Muscle of leg (tissue), 11 donors: ENCODE data around the gene SIDT2. TPM values are rescaled to one million over a fixed set of nuclear protein-coding genes. Genes with fewer than 3 reads are reported as not detected.

Experiments used
- DNase-seq: peaks from one replicate; pipeline ENCODE4 v3.0.0; 2013
- H3K27ac ChIP-seq: one replicate; pipeline ENCODE4 v1.5.1; 2013; ENCODE audit warnings: mild to moderate bottlenecking, low read length, control low read depth
- H3K27me3 ChIP-seq: one replicate; pipeline ENCODE4 v1.6.1; 2013; ENCODE audit warnings: low read length; ENCODE audit not compliant: control insufficient read depth, insufficient read depth
- H3K36me3 ChIP-seq: one replicate; pipeline ENCODE4 v1.6.1; 2013; ENCODE audit warnings: low read length; ENCODE audit not compliant: control insufficient read depth, insufficient read depth
- H3K4me1 ChIP-seq: one replicate; pipeline ENCODE4 v1.6.1; 2013; ENCODE audit warnings: low read length; ENCODE audit not compliant: control insufficient read depth, insufficient read depth
- H3K4me3 ChIP-seq: one replicate; pipeline ENCODE4 v1.5.1; 2013; ENCODE audit warnings: low read length, control low read depth
- H3K9me3 ChIP-seq: replicated peaks from 2 replicates; pipeline ENCODE4 v1.6.1; 2013; ENCODE audit warnings: low read depth, low read length; ENCODE audit not compliant: control insufficient read depth
- WGBS: methylation state at CpG from one replicate; pipeline ENCODE4 v1.1.5; 2013; ENCODE audit warnings: missing lambda C conversion rate; ENCODE audit not compliant: insufficient coverage; 5-methylcytosine and 5-hydroxymethylcytosine counted together
- polyA plus RNA-seq, 8 donors: library from polyadenylated mRNA; unstranded; fragments of 120-200 nt; gene quantifications; one replicate each; pipeline versions ENCODE4 v1.2.1 to v1.2.3, GENCODE V29; 2013; ENCODE audit warnings: inconsistent platforms in 1 of 8, low replicate concordance in 1 of 8; ENCODE audit not compliant: insufficient read length in 8 of 8, insufficient read depth in 1 of 8
- total RNA-seq: library from RNA; stranded (reverse); fragments of 120-200 nt; gene quantifications from one replicate; pipeline ENCODE4 v1.2.4, GENCODE V29; 2013

The SIDT2 gene
- total and polyA plus RNA-seq, 9 donors: 14.8 to 39.3 (median 27.8) TPM

DNA sequence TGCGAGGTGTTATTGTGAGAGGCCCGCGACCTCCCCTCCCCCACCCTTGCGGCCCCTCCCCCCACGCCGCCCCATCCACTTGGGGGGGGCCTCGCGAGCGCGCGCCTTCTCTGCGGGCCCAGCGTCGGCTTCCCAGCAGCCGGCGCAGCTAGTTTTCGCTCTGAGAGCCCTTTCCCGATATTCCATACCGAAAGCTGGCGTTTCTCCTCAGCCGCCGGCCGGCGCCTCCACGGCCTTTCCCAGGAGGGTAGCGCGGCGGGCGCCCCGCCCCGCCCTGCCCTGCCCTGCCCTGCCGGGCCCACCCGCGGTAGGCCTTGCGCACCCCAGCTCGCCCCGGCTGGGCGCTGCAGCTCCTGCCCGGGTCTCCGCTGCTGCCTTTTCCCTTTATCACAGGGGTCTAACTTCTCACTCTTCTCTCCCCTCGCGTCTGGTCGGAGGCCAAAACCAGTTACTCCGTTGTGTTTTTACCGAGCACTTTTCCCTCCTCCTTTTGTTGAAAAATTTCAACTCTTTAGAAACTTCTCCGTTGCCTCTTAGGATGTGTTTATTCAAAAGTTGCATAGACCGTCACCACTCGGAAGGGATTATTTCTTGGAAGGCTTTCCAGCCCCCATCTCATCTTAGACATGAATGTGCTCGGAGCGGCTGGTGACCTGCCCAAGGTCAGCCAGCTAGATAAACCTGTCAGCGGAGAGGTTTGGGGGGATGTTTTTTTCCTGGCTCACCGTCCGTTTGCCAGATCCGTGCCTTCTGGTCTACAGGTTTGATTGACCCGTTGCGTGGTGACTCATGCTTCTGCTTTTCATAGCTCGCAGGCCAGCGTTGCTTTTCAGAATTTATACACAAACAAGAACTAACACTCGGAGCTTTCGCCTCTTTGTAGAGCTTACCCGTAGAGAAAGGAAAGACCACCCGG lies 33.8 kb upstream of the SIDT2 start:
- H3K27ac ChIP-seq: peak overlapping the region; percentile 92
- DNase-seq: peak; percentile 58
- peaks cover 9% of the 10 kb centered on the region for H3K4me1 ChIP-seq
- peaks cover 23% of the 10 kb centered on the region for H3K36me3 ChIP-seq
- under 1% methylated on average over 44 of the region's 62 CpGs for WGBS
- no peaks in the 10 kb centered on the region for H3K27me3 ChIP-seq
- H3K9me3 ChIP-seq: no peaks in the 10 kb centered on the region
- H3K4me3 ChIP-seq: peak overlapping the region; percentile 92

DNA sequence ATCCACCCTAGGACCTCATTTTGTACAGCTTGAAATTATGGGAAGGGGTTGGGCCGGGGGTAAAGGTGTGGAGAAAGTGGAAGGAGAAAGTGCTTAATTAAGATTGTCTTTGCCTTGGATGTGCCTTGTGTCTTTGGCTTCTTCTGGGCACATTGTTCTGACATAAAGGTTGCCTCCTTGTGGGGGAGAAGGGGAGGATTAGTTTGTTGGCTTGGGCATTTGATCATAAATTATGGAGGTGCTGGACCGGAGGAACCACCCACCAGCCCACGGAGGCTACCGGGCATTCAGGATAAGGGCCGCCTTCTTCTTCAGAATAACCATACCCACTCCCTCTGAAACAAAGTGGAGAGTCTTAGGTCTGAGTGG lies 33.2 kb upstream of the SIDT2 start:
- peak; percentile 25 for DNase-seq
- H3K4me1 ChIP-seq: peaks cover 9% of the 10 kb centered on the region

DNA sequence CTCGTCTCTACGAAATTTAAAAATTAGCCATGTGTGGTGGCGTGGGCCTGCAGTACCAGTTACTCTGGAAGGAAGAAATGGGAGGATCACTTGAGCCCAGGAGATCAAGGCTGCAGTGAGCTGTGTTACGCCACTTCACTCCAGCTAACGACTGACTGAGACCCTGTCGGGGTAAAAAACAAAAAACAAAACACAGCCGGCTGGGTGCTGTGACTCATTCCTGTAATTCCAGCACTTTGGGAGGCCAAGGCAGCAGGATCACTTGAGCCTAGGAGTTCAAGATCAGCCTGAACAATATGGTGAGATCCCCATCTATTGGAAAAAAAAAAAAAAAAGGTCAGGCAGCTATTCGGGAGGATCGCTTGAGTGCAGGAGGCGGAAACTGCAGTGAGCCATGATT lies 32.0 kb upstream of the SIDT2 start:
- 93% methylated on average over 4 of the region's 10 CpGs for WGBS
- no peak overlapping the region for H3K27ac ChIP-seq
- no peaks in the 10 kb centered on the region for H3K27me3 ChIP-seq
- no peaks in the 10 kb centered on the region for H3K9me3 ChIP-seq
- H3K4me3 ChIP-seq: no peak overlapping the region
- H3K4me1 ChIP-seq: peaks cover 9% of the 10 kb centered on the region
- DNase-seq: no peak
- H3K36me3 ChIP-seq: peaks cover 23% of the 10 kb centered on the region

More for the DNA sequence above, 33.2 kb upstream of the SIDT2 start:
- Histone ChIP-seq H3K4me3 (peak overlapping the region; percentile 92), H3K36me3 (peaks cover 23% of the 10 kb centered on the region), H3K9me3 (no peaks in the 10 kb centered on the region), H3K27me3 (no peaks in the 10 kb centered on the region), H3K27ac (peak overlapping the region; percentile 92)
- 17% methylated on average over 1 of the region's 5 CpGs for WGBS

DNA sequence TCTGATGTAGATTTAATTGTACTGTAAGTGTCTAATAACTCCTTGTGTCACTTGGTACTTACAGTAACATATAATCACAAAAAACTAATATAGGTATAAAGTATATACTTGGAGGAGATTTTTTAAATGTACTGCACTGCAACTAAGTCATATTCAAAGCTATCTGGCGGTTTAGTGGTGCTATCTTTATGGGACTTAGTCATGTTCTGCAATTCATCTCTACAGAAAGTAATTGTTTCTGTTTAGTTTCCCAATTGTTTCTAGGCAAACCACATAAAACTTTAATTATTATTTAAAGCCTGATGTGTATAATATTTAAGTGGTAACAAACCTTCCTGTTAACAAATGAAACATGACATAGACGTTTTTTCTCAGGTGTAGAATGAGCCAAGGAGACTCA lies 26.5 kb upstream of the SIDT2 start:
- no peak for DNase-seq
- H3K4me3 ChIP-seq: no peak overlapping the region
- no peak overlapping the region for H3K27ac ChIP-seq
- H3K9me3 ChIP-seq: no peaks in the 10 kb centered on the region
- H3K27me3 ChIP-seq: no peaks in the 10 kb centered on the region
- no peaks in the 10 kb centered on the region for H3K4me1 ChIP-seq
- no CpG with 5 or more reads among the region's 2 CpGs for WGBS
- H3K36me3 ChIP-seq: peaks cover 28% of the 10 kb centered on the region

DNA sequence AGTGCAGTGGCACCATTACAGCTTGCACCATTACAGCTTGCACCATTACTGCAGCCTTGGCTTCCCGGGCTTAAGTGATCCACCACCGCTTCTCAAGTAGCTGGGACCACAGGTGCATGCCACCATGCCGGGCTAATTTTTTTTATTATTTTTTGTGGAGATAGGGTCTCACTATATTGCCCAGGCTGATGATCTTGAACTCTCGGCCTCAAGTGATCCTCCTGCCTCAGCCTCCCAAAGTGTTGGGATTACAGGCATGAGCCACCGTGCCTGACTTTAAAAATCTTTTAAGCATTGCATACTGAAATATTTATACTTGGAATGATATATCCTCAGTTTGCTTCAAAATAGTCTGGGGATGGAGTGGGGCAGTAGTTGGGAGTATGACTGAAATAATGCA lies 24.1 kb upstream of the SIDT2 start:
- Histone ChIP-seq H3K4me1 (no peaks in the 10 kb centered on the region), H3K27ac (no peak overlapping the region), H3K27me3 (no peaks in the 10 kb centered on the region), H3K9me3 (no peaks in the 10 kb centered on the region), H3K4me3 (no peak overlapping the region), H3K36me3 (peaks cover 20% of the 10 kb centered on the region)
- DNase-seq: no peak
- no CpG with 5 or more reads among the region's 5 CpGs for WGBS

DNA sequence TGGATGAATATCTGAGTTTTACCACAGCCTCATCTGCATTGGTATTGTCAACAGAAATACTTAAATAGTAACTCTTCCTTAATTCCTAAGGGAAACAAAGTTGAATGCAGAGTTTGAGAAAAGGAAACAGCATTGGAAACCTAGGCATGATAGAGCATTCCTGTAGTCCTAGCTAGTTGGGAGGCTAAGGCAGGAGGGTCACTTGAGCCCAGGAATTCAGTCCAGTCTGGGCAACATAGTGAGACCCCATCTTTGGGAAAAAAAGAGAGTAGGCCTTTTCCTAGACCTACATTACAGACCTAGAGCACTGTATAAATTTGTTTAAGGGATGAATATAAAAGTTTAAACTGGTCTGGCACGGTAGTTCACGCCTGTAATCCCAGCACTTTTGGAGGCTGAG lies 21.0 kb upstream of the SIDT2 start:
- Histone ChIP-seq H3K27me3 (no peaks in the 10 kb centered on the region), H3K27ac (no peak overlapping the region), H3K36me3 (peaks cover 38% of the 10 kb centered on the region), H3K9me3 (no peaks in the 10 kb centered on the region), H3K4me3 (no peak overlapping the region), H3K4me1 (no peaks in the 10 kb centered on the region)
- no CpG with 5 or more reads among the region's 2 CpGs for WGBS
- no peak for DNase-seq

DNA sequence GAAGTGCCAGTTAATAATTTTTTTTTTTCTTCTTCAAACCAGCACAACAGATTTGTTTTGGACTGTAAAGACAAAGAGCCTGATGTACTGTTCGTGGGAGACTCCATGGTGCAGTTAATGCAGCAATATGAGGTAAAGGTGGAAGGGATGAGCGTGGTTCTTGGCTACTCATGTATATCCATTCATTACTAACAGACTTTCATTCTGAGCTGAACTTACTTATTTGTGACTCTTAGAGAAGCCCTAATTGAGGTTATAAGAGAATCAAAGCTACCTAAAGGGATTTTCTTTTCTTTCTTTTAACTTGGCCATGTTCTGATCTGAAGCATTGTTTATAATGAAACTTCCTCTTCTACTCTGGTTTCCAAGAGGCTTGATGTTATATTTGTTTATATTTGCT lies 18.7 kb upstream of the SIDT2 start:
- peaks cover 48% of the 10 kb centered on the region for H3K36me3 ChIP-seq
- no peaks in the 10 kb centered on the region for H3K27me3 ChIP-seq
- no peak overlapping the region for H3K27ac ChIP-seq
- no peaks in the 10 kb centered on the region for H3K4me1 ChIP-seq
- H3K9me3 ChIP-seq: no peaks in the 10 kb centered on the region
- no peak for DNase-seq
- no CpG with 5 or more reads among the region's 2 CpGs for WGBS
- no peak overlapping the region for H3K4me3 ChIP-seq

DNA sequence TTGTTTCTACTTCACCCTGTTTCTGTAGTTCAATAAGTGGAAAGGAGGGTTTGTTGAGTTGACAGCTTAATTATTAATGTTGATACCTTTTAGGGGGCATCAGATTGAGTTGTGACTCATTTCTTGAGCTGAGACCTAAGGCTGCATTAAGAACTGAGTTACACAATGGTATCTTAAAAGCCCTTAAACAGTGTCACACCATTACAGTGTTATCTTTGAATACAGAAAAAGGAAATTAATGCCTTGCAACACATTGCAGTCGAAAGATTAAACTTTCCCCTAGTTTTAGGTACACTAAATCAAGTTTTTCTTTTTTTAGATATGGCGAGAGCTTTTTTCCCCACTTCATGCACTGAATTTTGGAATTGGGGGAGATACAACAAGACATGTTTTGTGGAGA lies 17.7 kb upstream of the SIDT2 start:
- peaks cover 53% of the 10 kb centered on the region for H3K36me3 ChIP-seq
- H3K9me3 ChIP-seq: no peaks in the 10 kb centered on the region
- H3K27ac ChIP-seq: no peak overlapping the region
- DNase-seq: no peak
- no peaks in the 10 kb centered on the region for H3K27me3 ChIP-seq
- H3K4me3 ChIP-seq: no peak overlapping the region
- no CpG with 5 or more reads among the region's 2 CpGs for WGBS
- no peaks in the 10 kb centered on the region for H3K4me1 ChIP-seq

DNA sequence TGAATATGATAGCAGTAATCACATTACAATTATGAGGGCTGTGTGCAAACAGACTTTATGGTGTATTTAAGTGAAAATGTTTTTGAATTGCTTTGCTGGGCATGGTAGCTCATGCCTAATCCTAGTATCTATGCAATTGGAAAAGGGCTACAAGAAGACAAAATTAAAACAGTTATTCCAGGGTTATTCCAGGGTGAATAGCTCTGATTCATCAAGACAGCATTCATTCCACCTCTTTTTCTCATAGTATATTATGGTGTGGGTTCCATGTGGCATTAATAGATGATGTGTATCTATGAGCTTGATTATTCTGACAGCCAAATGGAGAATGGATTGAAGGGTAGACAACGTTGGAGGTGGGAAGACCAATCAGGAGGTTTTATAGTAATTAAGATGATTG lies 12.1 kb upstream of the SIDT2 start:
- no peaks in the 10 kb centered on the region for H3K9me3 ChIP-seq
- H3K27ac ChIP-seq: no peak overlapping the region
- WGBS: 73% methylated on average over 1 of the region's 1 CpG
- peaks cover 46% of the 10 kb centered on the region for H3K36me3 ChIP-seq
- no peak for DNase-seq
- no peaks in the 10 kb centered on the region for H3K27me3 ChIP-seq
- H3K4me1 ChIP-seq: no peaks in the 10 kb centered on the region
- no peak overlapping the region for H3K4me3 ChIP-seq

DNA sequence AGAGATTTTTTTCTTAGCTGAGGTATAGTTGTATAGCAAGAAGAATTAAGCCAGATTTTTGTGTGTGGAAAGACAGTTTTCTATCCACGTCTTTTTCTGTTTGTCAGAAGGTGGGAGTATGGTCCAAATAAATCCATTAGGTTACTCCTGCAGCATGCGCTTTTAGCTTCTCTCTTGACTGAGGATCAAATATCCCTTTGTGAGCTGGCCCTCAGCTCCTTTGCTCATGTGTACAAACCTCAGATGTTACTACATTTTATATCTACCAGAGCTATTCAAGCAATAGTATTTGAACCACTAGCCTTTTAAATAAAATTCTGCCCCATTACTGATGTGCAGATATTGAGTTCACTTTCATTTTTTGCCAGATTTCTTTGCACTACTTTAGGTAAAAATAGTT lies 8.8 kb upstream of the SIDT2 start:
- WGBS: 67% methylated on average over 1 of the region's 2 CpGs
- H3K4me1 ChIP-seq: peaks cover 5% of the 10 kb centered on the region
- H3K9me3 ChIP-seq: no peaks in the 10 kb centered on the region
- DNase-seq: no peak
- H3K27ac ChIP-seq: no peak overlapping the region
- H3K27me3 ChIP-seq: no peaks in the 10 kb centered on the region
- no peak overlapping the region for H3K4me3 ChIP-seq
- peaks cover 24% of the 10 kb centered on the region for H3K36me3 ChIP-seq
